ENCODE results near the gene KRT6A.
"Not testable (repeated sequence)": the region's sequence is repeated elsewhere in the genome, so short reads cannot be mapped to it uniquely, and the experiment has no call there.

KRT6A gene

GRCh38 chr12:52502877-52503276 lies 9.8 kb upstream of the KRT6A start:
- no peak overlapping the region for H3K4me3 ChIP-seq (ENCODE audit: low read length)
- no peak for DNase-seq (ENCODE audit: low read depth)
- no peak for TF ChIP-seq CTCF (conservative IDR thresholded peaks at IDR 0.05; ENCODE audit: low read depth, low read length)

GRCh38 chr12:52501490-52501889 lies 8.4 kb upstream of the KRT6A start:
- no peak for DNase-seq (ENCODE audit: low read depth)
- H3K4me3 ChIP-seq (ENCODE audit: low read length), result no peak overlapping the region
- TF ChIP-seq CTCF (conservative IDR thresholded peaks at IDR 0.05; ENCODE audit: low read depth, low read length), result no peak

GRCh38 chr12:52500574-52500973 lies 7.5 kb upstream of the KRT6A start:
- not testable (repeated sequence) for DNase-seq (ENCODE audit: low read depth); H3K4me3 ChIP-seq (ENCODE audit: low read length)

- DNase-seq (ENCODE audit: low read depth), result no peak
- TF ChIP-seq CTCF (conservative IDR thresholded peaks at IDR 0.05; ENCODE audit: low read depth, low read length), result no peak
- H3K4me3 ChIP-seq (ENCODE audit: low read length), result no peak overlapping the region
Observed at GRCh38 chr12:52499806-52500560, 6.9 kb upstream of the KRT6A start.

GRCh38 chr12:52498946-52499345 lies 5.9 kb upstream of the KRT6A start:
- DNase-seq (ENCODE audit: low read depth), result no peak
- TF ChIP-seq CTCF (conservative IDR thresholded peaks at IDR 0.05; ENCODE audit: low read depth, low read length), result no peak
- no peak overlapping the region for H3K4me3 ChIP-seq (ENCODE audit: low read length)

- no peak overlapping the region for H3K4me3 ChIP-seq (ENCODE audit: low read length)
- DNase-seq (ENCODE audit: low read depth), result no peak
- no peak for TF ChIP-seq CTCF (conservative IDR thresholded peaks at IDR 0.05; ENCODE audit: low read depth, low read length)
Observed at GRCh38 chr12:52497975-52498374, 4.9 kb upstream of the KRT6A start.

- no peak for TF ChIP-seq CTCF (conservative IDR thresholded peaks at IDR 0.05; ENCODE audit: low read depth, low read length)
- no peak overlapping the region for H3K4me3 ChIP-seq (ENCODE audit: low read length)
- DNase-seq (ENCODE audit: low read depth), result no peak
Observed at GRCh38 chr12:52496590-52497071, 3.6 kb upstream of the KRT6A start.

Data from retinal pigment epithelial cell (primary cell).